H1 (cell line): ENCODE data around the gene SPOPL. TPM values are rescaled to one million over a fixed set of nuclear protein-coding genes. Genes with fewer than 3 reads are reported as not detected.

ENCODE experiments used
- CTCF ChIA-PET: fragments of 300-600 bp; sonication (Branson Sonifier 250); formaldehyde crosslinking; loops from one replicate; lab custom pipeline; 2021; ENCODE audit not compliant: partially characterized antibody; lab: Charles Lee
- POLR2A ChIA-PET: fragments of 300-600 bp; sonication (Branson Sonifier 250); formaldehyde crosslinking; loops from one replicate; lab custom pipeline; 2021; ENCODE audit warnings: inconsistent platforms; ENCODE audit not compliant: partially characterized antibody; lab: Charles Lee
- DNase-seq, 2 experiments: peaks; one replicate each; pipeline versions ENCODE4 v3.0.0 to v3.0.0-alpha.2; 2010 to 2022; ENCODE audit warnings: low spot score in 2 of 2, low read depth in 1 of 2, mixed read lengths in 1 of 2
- FAIRE-seq: peaks from 2 replicates; lab custom pipeline; 2011; peaks lifted over from hg19 to GRCh38; lab: Jason Lieb, UNC
- H2AFZ ChIP-seq: 2 replicates; pipeline ENCODE4 v1.8.1; 2012; ENCODE audit warnings: low read length, inconsistent platforms
- H2AK5ac ChIP-seq: 2 replicates; pipeline ENCODE4 v1.6.1; 2013; ENCODE audit warnings: low read depth, low read length
- H2BK120ac ChIP-seq: replicated peaks from 2 replicates; pipeline ENCODE3; 2013; ENCODE audit warnings: low read depth, low read length, inconsistent platforms
- H2BK12ac ChIP-seq: 2 replicates; pipeline ENCODE4 v1.6.1; 2013; ENCODE audit warnings: low read depth, low read length
- H2BK15ac ChIP-seq: 2 replicates; pipeline ENCODE4 v1.6.1; 2013; ENCODE audit warnings: low read length
- H2BK20ac ChIP-seq: 2 replicates; pipeline ENCODE4 v1.6.1; 2013; ENCODE audit warnings: low read length
- H2BK5ac ChIP-seq: 2 replicates; pipeline ENCODE4 v1.6.1; 2013; ENCODE audit warnings: low read depth, low read length
- H3K14ac ChIP-seq: 2 replicates; pipeline ENCODE4 v1.6.1; 2013; ENCODE audit warnings: inconsistent platforms; ENCODE audit not compliant: insufficient read length
- H3K18ac ChIP-seq: 2 replicates; pipeline ENCODE4 v1.6.1; 2013; ENCODE audit warnings: low read length; ENCODE audit errors: extremely low read depth
- H3K23ac ChIP-seq: 2 replicates; pipeline ENCODE4 v1.6.1; 2013; ENCODE audit warnings: inconsistent platforms; ENCODE audit not compliant: insufficient read length
- H3K23me2 ChIP-seq: 2 replicates; pipeline ENCODE4 v1.6.1; 2013; ENCODE audit warnings: low read depth, low read length
- H3K27ac ChIP-seq: 2 replicates; pipeline ENCODE4 v1.6.1; 2011; ENCODE audit warnings: low read depth, low read length, inconsistent platforms
- H3K27me3 ChIP-seq, 4 experiments: replicated peaks in 1 of 4; 1 replicate in 1 of 4; 2 replicates in 3 of 4; pipeline versions ENCODE4 v1.6.1 to v1.8.1; 2011 to 2013; ENCODE audit warnings: low read length in 3 of 4, mild to moderate bottlenecking in 3 of 4, inconsistent platforms in 2 of 4, mixed read lengths in 2 of 4, moderate library complexity in 1 of 4; ENCODE audit not compliant: control insufficient read depth in 3 of 4, insufficient read depth in 3 of 4; ENCODE audit errors: extremely low read depth in 1 of 4
- H3K36me3 ChIP-seq, 4 experiments: 2 replicates each; pipeline versions ENCODE4 v1.6.1 to v1.8.1; 2011 to 2013; ENCODE audit warnings: mild to moderate bottlenecking in 4 of 4, low read length in 3 of 4, moderate library complexity in 2 of 4, control low read depth in 1 of 4, inconsistent platforms in 1 of 4; ENCODE audit not compliant: insufficient read depth in 4 of 4, control insufficient read depth in 2 of 4
- H3K4ac ChIP-seq: replicated peaks from 2 replicates; pipeline ENCODE3; 2013; ENCODE audit warnings: low read length, low read depth, mixed read lengths, inconsistent platforms; ENCODE audit not compliant: insufficient read length
- H3K4me1 ChIP-seq, 4 experiments: replicated peaks in 1 of 4; 1 replicate in 1 of 4; 2 replicates in 3 of 4; pipeline versions ENCODE4 v1.6.1 to v1.8.1; 2011 to 2013; ENCODE audit warnings: low read length in 3 of 4, inconsistent platforms in 2 of 4, mixed read lengths in 1 of 4; ENCODE audit not compliant: insufficient read depth in 4 of 4, control insufficient read depth in 3 of 4
- H3K4me2 ChIP-seq, 2 experiments: 2 replicates each; pipeline versions ENCODE4 v1.6.1 to v1.8.1; 2011 to 2013; ENCODE audit warnings: low read depth in 2 of 2, low read length in 2 of 2, control low read depth in 1 of 2, inconsistent platforms in 1 of 2, mild to moderate bottlenecking in 1 of 2; ENCODE audit not compliant: insufficient read depth in 1 of 2
- H3K4me3 ChIP-seq, 4 experiments: fragments of 200-600, 300-600 bp in 1 of 4; sonication (generic), shearing (Covaris generic), sonication (Bioruptor Twin) in 1 of 4; 2 replicates each; pipeline versions ENCODE4 v1.5.1 to v1.8.1; 2011 to 2016; ENCODE audit warnings: low read length in 4 of 4, low read depth in 3 of 4, control low read depth in 2 of 4, inconsistent platforms in 2 of 4, mild to moderate bottlenecking in 2 of 4, mixed read lengths in 1 of 4, moderate library complexity in 1 of 4; ENCODE audit not compliant: insufficient read depth in 2 of 4; ENCODE audit errors: extremely low read depth in 1 of 4
- H3K56ac ChIP-seq: replicated peaks from 2 replicates; pipeline ENCODE3; 2013; ENCODE audit warnings: low read depth, mild to moderate bottlenecking, mixed read lengths, low read length, inconsistent platforms; ENCODE audit not compliant: insufficient read length
- H3K79me1 ChIP-seq: 2 replicates; pipeline ENCODE4 v1.6.1; 2013; ENCODE audit warnings: low read depth, low read length, control low read depth
- H3K79me2 ChIP-seq, 2 experiments: 2 replicates each; pipeline versions ENCODE4 v1.6.1 to v1.8.1; 2012 to 2013; ENCODE audit warnings: low read length in 2 of 2, mild to moderate bottlenecking in 2 of 2, inconsistent platforms in 1 of 2; ENCODE audit not compliant: insufficient read depth in 2 of 2, control insufficient read depth in 1 of 2
- H3K9ac ChIP-seq, 4 experiments: replicated peaks in 1 of 4; 1 replicate in 1 of 4; 2 replicates in 3 of 4; pipeline versions ENCODE4 v1.6.1 to v1.8.1; 2011 to 2013; ENCODE audit warnings: low read depth in 3 of 4, low read length in 3 of 4, control low read depth in 2 of 4, mild to moderate bottlenecking in 2 of 4, moderate library complexity in 2 of 4, inconsistent platforms in 1 of 4; ENCODE audit errors: extremely low read depth in 1 of 4
- H3K9me3 ChIP-seq, 2 experiments: 2 replicates each; pipeline versions ENCODE4 v1.6.1 to v1.8.1; 2012 to 2013; ENCODE audit warnings: mild to moderate bottlenecking in 2 of 2, moderate library complexity in 2 of 2, control low read depth in 1 of 2, inconsistent platforms in 1 of 2, low read depth in 1 of 2, low read length in 1 of 2, mixed read lengths in 1 of 2; ENCODE audit not compliant: insufficient read depth in 2 of 2
- H4K20me1 ChIP-seq, 2 experiments: replicated peaks in 1 of 2; 2 replicates each; pipeline versions ENCODE3 to v1.8.1; 2011 to 2013; ENCODE audit warnings: inconsistent platforms in 2 of 2, low read length in 2 of 2, mild to moderate bottlenecking in 1 of 2; ENCODE audit not compliant: insufficient read depth in 2 of 2, control insufficient read depth in 1 of 2
- H4K5ac ChIP-seq: 2 replicates; pipeline ENCODE4 v1.6.1; 2013; ENCODE audit warnings: low read length, low read depth, mixed read lengths, inconsistent platforms; ENCODE audit not compliant: insufficient read length
- H4K8ac ChIP-seq: 2 replicates; pipeline ENCODE4 v1.8.0; 2013; ENCODE audit warnings: mild to moderate bottlenecking, moderate library complexity, low read length, inconsistent platforms; ENCODE audit not compliant: insufficient read depth; ENCODE audit errors: extremely low read depth
- H4K91ac ChIP-seq: replicated peaks from 2 replicates; pipeline ENCODE3; 2013; ENCODE audit warnings: low read length, mixed read lengths, inconsistent platforms; ENCODE audit not compliant: insufficient read length
- ASH2L ChIP-seq: fragments of 200-600, 300-600 bp; sonication (generic); IDR thresholded peaks from one replicate; pipeline ENCODE4 v1.7.1; 2017; ENCODE audit warnings: low read length
- polyA plus RNA-seq, 7 experiments: library from polyadenylated mRNA; depleted of rRNA in 3 of 7; stranded (reverse) in 5 of 7; unstranded in 2 of 7; fragments of >200 nt in 5 of 7; fragments of 200-250 nt in 2 of 7; gene quantifications; 1 replicate in 5 of 7; 2 replicates in 1 of 7; 4 replicates in 1 of 7; pipeline versions ENCODE4 v1.2.1 to v1.2.3, GENCODE V29; 2011 to 2013; ENCODE audit warnings: missing spikeins in 2 of 7, mixed read lengths in 2 of 7
- total RNA-seq: library from RNA; stranded (reverse); fragmentation: NEBNext Ultra II Directional; extraction: Animal tissue kit (Norgen Biotek cat#: 25700); gene quantifications from 2 replicates; pipeline ENCODE4 v1.2.1, GENCODE V29; 2021

The SPOPL gene
- total and polyA plus RNA-seq, 2 of the 8 experiments (the other 6 are each of a cell fraction or from before 2014, with no cell fraction given), result 1.9 to 14.5 TPM

DNA sequence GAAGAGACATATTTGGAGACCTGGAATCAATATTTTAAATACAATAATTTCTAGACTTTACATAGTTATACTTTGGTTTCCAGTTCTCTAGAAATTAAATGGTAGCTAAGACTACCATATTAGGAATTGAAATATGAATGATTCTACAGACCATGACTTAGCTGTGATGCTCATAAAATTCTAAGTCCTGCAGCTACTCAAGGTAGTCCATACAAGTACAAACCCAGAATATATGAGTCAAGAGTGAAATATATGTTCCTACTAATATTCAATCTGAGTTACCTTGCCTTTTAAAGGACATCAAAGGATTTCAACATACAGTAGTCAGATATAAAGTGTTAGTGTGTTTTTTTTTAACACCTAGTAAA is 10.1 kb upstream of the SPOPL start:
- Histone ChIP-seq H3K4me2 (no peak overlapping the region), H3K4me3 (no peak overlapping the region), H3K18ac (no peak overlapping the region), H3K27me3 (no peaks in the 10 kb centered on the region), H4K91ac (no peak overlapping the region), H3K79me1 (no peaks in the 10 kb centered on the region), H2BK120ac (no peak overlapping the region), H2BK12ac (no peak overlapping the region), H4K20me1 (peaks cover 0 to 1% of the 10 kb centered on the region in 2 experiments), H3K9me3 (no peaks in the 10 kb centered on the region), H3K4ac (no peak overlapping the region), H4K5ac (no peak overlapping the region), H2BK5ac (no peak overlapping the region), H3K9ac (no peak overlapping the region), H2AFZ (no peak overlapping the region), H4K8ac (no peak overlapping the region), H2BK15ac (no peak overlapping the region), H2BK20ac (no peak overlapping the region), H3K23me2 (no peaks in the 10 kb centered on the region), H3K4me1 (0 out of 7 replicates have a peak, but pooled peaks cover 0 to 2% (median 0%) of the 10 kb centered on the region in 4 experiments), H3K14ac (no peak overlapping the region), H2AK5ac (no peak overlapping the region), H3K56ac (no peak overlapping the region), H3K23ac (no peak overlapping the region), H3K27ac (no peak overlapping the region), H3K79me2 (no peaks in the 10 kb centered on the region), H3K36me3 (no peaks in the 10 kb centered on the region; a peak in 1 of 8 replicates)
- FAIRE-seq (no peak), DNase-seq (no peak)
- ChIA-PET CTCF (interaction anchor here (0.6 kb wide), 1 partner anchor 112 kb away, joined by 3 read pairs; no protein-coding TSS in a partner anchor), POLR2A (interaction anchor here (1.1 kb wide), 1 partner anchor 9 kb away, joined by 3 read pairs; no protein-coding TSS in a partner anchor)
- TF ChIP-seq ASH2L, result no peak
